ENCODE data around the gene ADGRD2. TPM values are rescaled to one million over a fixed set of nuclear protein-coding genes. Genes with fewer than 3 reads are reported as not detected.

The ADGRD2 gene
- total RNA-seq, 1 experiment from 2014 or later, result 1.5 TPM

- H2BK12ac ChIP-seq (ENCODE audit: insufficient read length, low read depth, low read length), result no peak overlapping the region
- no peak overlapping the region for H3K23ac ChIP-seq (ENCODE audit: insufficient read length, low read depth, low read length)
- H3K27ac Mint-ChIP-seq, result peak overlapping the region in 1 of 3 experiments; percentile 77; a peak in 1 of 7 replicates
- H4K8ac ChIP-seq (replicated peaks; ENCODE audit: insufficient read length, low read depth, low read length), result no peak overlapping the region
- H4K5ac ChIP-seq (ENCODE audit: insufficient read length, low read depth, low read length), result no peak overlapping the region
- TF ChIP-seq CTCF (conservative IDR thresholded peaks at IDR 0.05), result no peak
- no peaks in the 10 kb centered on the region for H3K9me3 Mint-ChIP-seq
- no peak overlapping the region for H3K9ac ChIP-seq (ENCODE audit: extremely low read depth, insufficient read length, low read length)
- H2BK120ac ChIP-seq (ENCODE audit: low read depth, low read length, poor library complexity, severe bottlenecking), result no peak overlapping the region
- peaks cover 12% of the 10 kb centered on the region for H3K27me3 ChIP-seq (ENCODE audit: insufficient read depth, low read length)
- H3K56ac ChIP-seq (ENCODE audit: insufficient read length, low read depth, low read length), result no peak overlapping the region
- H3K27ac ChIP-seq (ENCODE audit: insufficient read length, low read depth, low read length), result no peak overlapping the region
- H3K27me3 Mint-ChIP-seq (ENCODE audit: low read depth), result peaks cover 26% of the 10 kb centered on the region
- peaks cover 11 to 19% of the 10 kb centered on the region in 2 experiments for H3K4me1 Mint-ChIP-seq
- no peak overlapping the region for H2AK5ac ChIP-seq (ENCODE audit: insufficient read length, low read length)
- no peak overlapping the region for H2BK5ac ChIP-seq (ENCODE audit: insufficient read length, low read length)
- no peak overlapping the region for H3K14ac ChIP-seq (ENCODE audit: insufficient read depth, low read length)
- H4K91ac ChIP-seq (ENCODE audit: insufficient read length, low read depth, low read length), result no peak overlapping the region
- H3K4me3 Mint-ChIP-seq, result peak overlapping the region in 1 of 2 experiments; percentile 7; a peak in 2 of 5 replicates
- no peak for DNase-seq
- H3K4me2 ChIP-seq (ENCODE audit: insufficient read depth, insufficient read length, low read length), result no peak overlapping the region
- H2BK20ac ChIP-seq (ENCODE audit: low read depth, low read length, poor library complexity, severe bottlenecking), result no peak overlapping the region
- no peak overlapping the region for H2BK15ac ChIP-seq (ENCODE audit: low read depth, low read length)
- no peaks in the 10 kb centered on the region for H3K79me2 ChIP-seq (ENCODE audit: insufficient read depth, low read length)
- WGBS (ENCODE audit: extremely low coverage, insufficient read length, low lambda C conversion rate), result no CpG with 5 or more reads among the region's 7 CpGs
- no peak overlapping the region for H3K4ac ChIP-seq (ENCODE audit: low read depth, low read length)
- H3K23me2 ChIP-seq (ENCODE audit: insufficient read length, low read depth, low read length, poor library complexity, severe bottlenecking), result peaks cover 3% of the 10 kb centered on the region
- H3K79me1 ChIP-seq (ENCODE audit: insufficient read depth, low read depth, low read length, poor library complexity, severe bottlenecking), result no peaks in the 10 kb centered on the region
- H2AFZ ChIP-seq (ENCODE audit: low read length), result no peak overlapping the region
- no peaks in the 10 kb centered on the region; the same call in 1 of the 2 replicates for H3K4me1 ChIP-seq (ENCODE audit: insufficient read depth, low read length)
- no peaks in the 10 kb centered on the region for H3K36me3 Mint-ChIP-seq (ENCODE audit: insufficient read depth in 1 of 3, low read depth in 3 of 3)
- H4K20me1 ChIP-seq (ENCODE audit: control insufficient read depth, insufficient read depth, insufficient read length), result peaks cover 2% of the 10 kb centered on the region
- H3K9me3 ChIP-seq (ENCODE audit: control insufficient read depth, low read depth, low read length), result no peaks in the 10 kb centered on the region
- no peak overlapping the region for H3T11ph ChIP-seq (ENCODE audit: low read length)
- H3K18ac ChIP-seq (ENCODE audit: insufficient read length, low read depth, low read length), result no peak overlapping the region
Observed at GRCh38 chr9:124455820-124456219, 5.6 kb downstream of the ADGRD2 start.

Measured in H9 (cell line).